ENCODE results near the gene LDB3.

Gene LDB3

GRCh38 chr10:86642021-86642420 is 26.3 kb upstream of the LDB3 start:
- no peak for TF ChIP-seq ISL1 (CRISPR knock-in tag; IDR thresholded peaks at IDR 0.05)
- no peak for TF ChIP-seq BACH2 (CRISPR knock-in tag; IDR thresholded peaks at IDR 0.05; ENCODE audit: borderline replicate concordance)
- no peak for TF ChIP-seq TSHZ2 (CRISPR knock-in tag; IDR thresholded peaks at IDR 0.05)
- no peak for TF ChIP-seq CREB5 (CRISPR knock-in tag; IDR thresholded peaks at IDR 0.05; ENCODE audit: low read depth)
- no peak for TF ChIP-seq TCF4 (CRISPR knock-in tag; IDR thresholded peaks at IDR 0.05; ENCODE audit: borderline replicate concordance)
- no peak for TF ChIP-seq TOX (CRISPR knock-in tag; IDR thresholded peaks at IDR 0.05; ENCODE audit: borderline replicate concordance)
- no peak for TF ChIP-seq ZNF565 (CRISPR knock-in tag; conservative IDR thresholded peaks at IDR 0.05; ENCODE audit: low read depth)
- no peak for TF ChIP-seq GLIS3 (CRISPR knock-in tag; IDR thresholded peaks at IDR 0.05)
- no peak for ATAC-seq

- TF ChIP-seq ZFP30 (CRISPR knock-in tag; IDR thresholded peaks at IDR 0.05) = no peak
- TF ChIP-seq ISL1 (CRISPR knock-in tag; IDR thresholded peaks at IDR 0.05) = no peak
- no peak for TF ChIP-seq TOX (CRISPR knock-in tag; IDR thresholded peaks at IDR 0.05; ENCODE audit: borderline replicate concordance)
- no peak for TF ChIP-seq GLIS3 (CRISPR knock-in tag; IDR thresholded peaks at IDR 0.05)
Observed at GRCh38 chr10:86642499-86642898, 25.8 kb upstream of the LDB3 start.

GRCh38 chr10:86644152-86644793 is 24.0 kb upstream of the LDB3 start:
- TF ChIP-seq ESRRG (CRISPR knock-in tag; IDR thresholded peaks at IDR 0.05) = no peak
- no peak for TF ChIP-seq SNAI2 (CRISPR knock-in tag; IDR thresholded peaks at IDR 0.05)
- TF ChIP-seq BACH2 (CRISPR knock-in tag; IDR thresholded peaks at IDR 0.05; ENCODE audit: borderline replicate concordance) = no peak
- TF ChIP-seq ZFP30 (CRISPR knock-in tag; IDR thresholded peaks at IDR 0.05) = no peak
- TF ChIP-seq TCF4 (CRISPR knock-in tag; IDR thresholded peaks at IDR 0.05; ENCODE audit: borderline replicate concordance) = no peak; the same call in 1 of the 2 replicates
- no peak for TF ChIP-seq TSHZ2 (CRISPR knock-in tag; IDR thresholded peaks at IDR 0.05)
- TF ChIP-seq ZNF565 (CRISPR knock-in tag; conservative IDR thresholded peaks at IDR 0.05; ENCODE audit: low read depth) = no peak
- TF ChIP-seq RARB (CRISPR knock-in tag; IDR thresholded peaks at IDR 0.05) = no peak
- TF ChIP-seq ISL1 (CRISPR knock-in tag; IDR thresholded peaks at IDR 0.05) = no peak
- no peak for TF ChIP-seq POU6F1 (CRISPR knock-in tag; IDR thresholded peaks at IDR 0.05; ENCODE audit: borderline replicate concordance, low read depth)
- no peak for TF ChIP-seq CREB5 (CRISPR knock-in tag; IDR thresholded peaks at IDR 0.05; ENCODE audit: low read depth)
- TF ChIP-seq CSRNP3 (CRISPR knock-in tag; IDR thresholded peaks at IDR 0.05) = no peak
- no peak for TF ChIP-seq ZC3H10 (CRISPR knock-in tag; IDR thresholded peaks at IDR 0.05)
- no peak for TF ChIP-seq ARNTL (CRISPR knock-in tag; IDR thresholded peaks at IDR 0.05; ENCODE audit: borderline replicate concordance, low read depth)
- TF ChIP-seq ZNF70 (CRISPR knock-in tag; IDR thresholded peaks at IDR 0.05) = no peak
- no peak for TF ChIP-seq CSDC2 (CRISPR knock-in tag; IDR thresholded peaks at IDR 0.05)
- TF ChIP-seq GLIS3 (CRISPR knock-in tag; IDR thresholded peaks at IDR 0.05) = no peak
- no peak for TF ChIP-seq ZNF8 (CRISPR knock-in tag; IDR thresholded peaks at IDR 0.05)
- TF ChIP-seq PPARA (CRISPR knock-in tag; IDR thresholded peaks at IDR 0.05; ENCODE audit: borderline replicate concordance) = no peak
- ATAC-seq = no peak

More at GRCh38 chr10:86642499-86642898, 25.8 kb upstream of the LDB3 start:
- peak; percentile 70 for ATAC-seq
